HG02840 (cell line): ENCODE data around the gene PLSCR3.
"Not testable (repeated sequence)": the region's sequence is repeated elsewhere in the genome, so short reads cannot be mapped to it uniquely, and the experiment has no call there.

ENCODE experiments used
- ATAC-seq: cut with Tn5 transposase; IDR thresholded peaks from one replicate; pipeline ENCODE4 v1.9.1; 2021; ENCODE audit warnings: mild to moderate bottlenecking, moderate library complexity, moderate number of reproducible peaks; ENCODE audit not compliant: unreplicated experiment, low FRiP score

Gene PLSCR3

DNA sequence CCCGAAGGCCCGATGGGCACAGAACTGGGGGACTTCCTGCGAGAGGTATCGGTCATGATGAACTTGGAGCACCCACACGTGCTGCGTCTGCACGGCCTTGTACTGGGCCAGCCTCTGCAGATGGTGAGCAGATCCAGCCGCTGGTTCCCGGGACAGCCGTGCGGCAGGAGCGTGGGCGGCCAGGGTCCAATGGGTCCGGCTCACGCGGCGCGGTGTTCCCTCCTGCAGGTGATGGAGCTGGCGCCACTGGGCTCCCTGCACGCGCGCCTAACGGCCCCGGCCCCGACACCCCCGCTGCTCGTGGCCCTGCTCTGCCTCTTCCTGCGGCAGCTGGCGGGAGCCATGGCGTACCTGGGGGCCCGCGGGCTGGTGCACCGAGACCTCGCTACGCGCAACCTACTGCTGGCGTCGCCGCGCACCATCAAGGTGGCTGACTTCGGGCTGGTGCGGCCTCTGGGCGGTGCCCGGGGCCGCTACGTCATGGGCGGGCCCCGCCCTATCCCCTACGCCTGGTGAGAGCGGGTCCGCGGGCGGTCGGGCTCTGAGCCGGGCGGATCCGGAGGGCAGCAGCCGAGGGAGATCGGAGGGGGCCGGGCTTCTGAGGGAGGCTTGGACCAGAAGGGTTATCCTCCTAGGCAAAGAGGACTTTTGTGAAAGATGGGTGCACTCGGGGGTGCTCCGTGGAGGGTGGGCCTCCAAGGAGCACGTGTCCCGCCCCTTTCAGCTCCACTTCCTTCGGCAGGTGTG is 10.4 kb downstream of the PLSCR3 start:
- no peak for ATAC-seq

DNA sequence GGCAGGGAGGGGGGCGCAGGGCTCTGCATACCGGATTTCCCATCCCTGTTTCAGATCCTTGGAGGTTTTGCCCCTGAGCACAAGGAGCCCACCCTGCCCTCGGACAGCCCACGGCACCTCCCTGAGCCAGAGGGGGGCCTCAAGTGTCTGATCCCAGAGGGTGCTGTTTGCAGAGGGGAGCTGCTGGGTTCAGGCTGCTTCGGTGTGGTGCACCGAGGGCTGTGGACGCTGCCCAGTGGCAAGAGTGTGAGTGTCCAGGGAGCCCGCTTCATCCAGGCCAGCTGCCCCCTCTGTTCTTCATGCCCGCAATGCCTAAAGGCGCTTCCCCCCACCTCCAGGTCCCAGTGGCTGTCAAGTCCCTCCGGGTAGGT is 11.0 kb downstream of the PLSCR3 start:
- no peak for ATAC-seq

DNA sequence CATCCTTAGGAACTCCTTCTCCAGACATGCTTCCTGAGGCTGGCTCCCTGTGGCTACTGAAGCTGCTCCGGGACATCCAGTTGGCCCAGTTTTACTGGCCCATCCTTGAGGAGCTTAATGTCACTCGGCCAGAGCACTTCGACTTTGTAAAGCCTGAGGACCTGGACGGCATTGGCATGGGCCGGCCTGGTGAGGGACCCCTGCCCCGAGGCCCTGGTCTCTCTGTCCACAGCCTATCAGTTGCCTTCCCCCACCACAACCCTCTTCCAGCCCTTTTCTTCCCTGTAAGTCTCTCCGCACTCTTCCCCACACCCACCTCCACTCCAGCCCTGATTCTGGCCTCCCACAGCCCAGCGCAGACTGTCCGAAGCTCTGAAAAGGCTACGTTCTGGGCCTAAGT is 11.4 kb downstream of the PLSCR3 start:
- ATAC-seq: no peak

DNA sequence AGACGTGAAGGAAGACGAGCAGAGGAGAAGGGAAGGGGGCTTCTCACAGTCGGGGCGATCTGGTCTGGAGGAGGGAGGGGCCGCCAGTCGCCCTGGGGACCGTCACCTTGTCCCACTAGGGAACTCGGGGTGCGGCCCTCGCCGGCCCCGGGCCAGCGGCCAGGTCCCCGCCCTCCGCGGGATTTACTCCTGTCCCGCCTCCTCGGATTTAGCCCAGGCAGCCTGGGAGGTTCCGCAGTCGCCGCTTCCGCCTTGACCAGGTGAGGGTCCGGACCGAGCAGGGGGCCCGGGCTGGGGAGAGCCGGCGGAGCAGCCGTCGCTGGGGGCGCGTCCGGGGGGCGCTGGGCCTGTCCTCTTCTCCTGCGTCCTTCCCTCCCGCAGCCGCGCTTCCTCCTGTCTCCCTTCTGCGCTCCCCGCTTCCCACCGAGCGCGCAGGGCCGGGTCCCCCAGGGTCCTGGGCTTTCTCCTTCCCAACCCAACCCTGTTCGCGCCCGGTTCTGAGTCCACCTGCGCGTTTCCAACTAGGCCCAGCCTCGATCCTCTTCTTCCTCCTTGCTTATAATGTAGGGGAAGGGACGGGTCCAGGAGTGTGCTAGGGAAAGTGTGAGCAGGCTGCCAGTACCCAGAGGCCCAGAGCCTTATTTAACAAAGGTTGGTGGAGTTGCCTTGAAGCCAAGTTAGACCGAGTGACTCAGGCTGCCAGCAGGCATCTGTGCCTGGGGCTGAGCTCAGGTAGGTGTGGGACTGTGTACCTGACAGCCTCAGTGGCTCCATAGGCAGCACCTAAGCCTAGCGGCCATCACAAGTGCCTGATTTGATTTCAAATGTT is 13.3 kb downstream of the PLSCR3 start, which contains the start of gene TNK1:
Gene TNK1, plus strand, starts transcription at position 235 of the 829 bp plus-strand sequence. CDS start 1,838 bp downstream, outside the sequence.
- ATAC-seq: no peak

DNA sequence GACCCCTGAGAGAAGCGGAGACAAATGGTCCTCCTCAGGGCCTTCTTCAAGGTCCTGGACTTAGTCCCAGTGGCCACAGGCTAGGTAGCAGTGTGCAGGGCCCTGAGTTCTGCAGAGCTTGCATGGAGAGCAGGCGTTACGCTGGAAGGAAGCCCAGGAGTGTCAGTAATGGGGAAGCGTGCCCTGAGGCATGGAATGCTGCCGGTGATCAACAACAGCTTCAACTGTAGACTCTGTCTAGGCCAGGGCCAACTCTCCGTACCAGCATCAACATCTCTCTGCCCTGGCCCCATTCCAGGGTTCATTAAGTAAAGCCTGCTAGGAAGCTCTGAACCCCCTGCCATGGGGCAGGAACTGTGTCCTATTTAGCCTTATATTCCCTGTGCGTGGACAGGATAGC is 14.0 kb downstream of the PLSCR3 start:
- no peak for ATAC-seq

DNA sequence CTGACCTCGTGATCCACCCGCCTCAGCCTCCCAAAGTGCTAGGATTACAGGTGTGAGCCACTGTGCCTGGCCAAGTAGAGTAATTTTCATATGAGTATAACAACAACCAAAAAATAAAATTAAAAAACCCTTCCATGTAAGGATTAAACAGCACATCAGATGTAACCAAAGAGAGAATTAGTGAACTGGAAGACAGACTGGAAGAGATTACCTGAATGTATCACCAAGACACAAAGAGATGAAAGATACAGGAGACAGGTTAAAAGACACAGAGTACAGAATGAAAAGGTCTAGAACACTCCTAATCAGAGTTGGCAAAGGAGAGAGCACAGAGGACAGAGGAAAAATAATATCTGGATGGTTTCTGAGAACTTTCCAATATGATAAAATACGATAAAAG is 15.2 kb downstream of the PLSCR3 start:
- ATAC-seq: no peak

DNA sequence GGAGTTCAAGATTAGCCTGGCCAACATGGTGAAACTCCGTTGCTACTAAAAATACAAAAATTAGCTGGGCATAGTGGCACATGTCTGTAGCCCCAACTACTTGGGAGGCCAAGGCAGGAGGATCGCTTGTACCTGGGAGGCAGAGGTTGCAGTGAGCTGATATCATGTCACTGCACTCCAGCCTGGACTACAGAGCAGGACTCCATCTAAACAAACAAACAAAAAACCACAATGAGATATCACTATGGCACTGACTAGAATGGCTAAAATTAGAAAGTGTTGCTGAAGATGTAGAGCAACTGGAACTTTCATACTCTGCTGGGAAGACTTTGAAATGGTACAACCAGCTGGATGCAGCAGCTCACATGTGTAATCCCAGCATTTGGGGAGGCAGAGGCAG is 20.0 kb downstream of the PLSCR3 start:
- no peak for ATAC-seq

DNA sequence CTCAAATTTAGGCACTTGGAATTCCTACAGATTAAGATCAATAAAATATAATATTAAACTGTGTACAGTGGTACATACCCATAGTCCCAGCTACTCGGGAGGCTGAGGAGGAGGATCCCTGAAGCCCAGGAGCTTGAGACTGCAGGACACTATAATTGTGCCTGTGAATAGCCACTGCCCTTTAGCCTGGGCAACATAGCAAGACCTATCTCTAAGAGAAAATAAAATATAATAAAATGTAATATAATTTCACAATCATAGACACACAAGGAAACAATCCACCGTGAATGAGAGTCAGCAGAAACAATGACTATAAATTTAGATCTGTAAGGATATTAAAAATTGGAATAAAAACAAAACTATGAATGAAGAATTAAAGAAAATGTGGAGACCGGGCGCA is 23.5 kb downstream of the PLSCR3 start:
- no peak for ATAC-seq

DNA sequence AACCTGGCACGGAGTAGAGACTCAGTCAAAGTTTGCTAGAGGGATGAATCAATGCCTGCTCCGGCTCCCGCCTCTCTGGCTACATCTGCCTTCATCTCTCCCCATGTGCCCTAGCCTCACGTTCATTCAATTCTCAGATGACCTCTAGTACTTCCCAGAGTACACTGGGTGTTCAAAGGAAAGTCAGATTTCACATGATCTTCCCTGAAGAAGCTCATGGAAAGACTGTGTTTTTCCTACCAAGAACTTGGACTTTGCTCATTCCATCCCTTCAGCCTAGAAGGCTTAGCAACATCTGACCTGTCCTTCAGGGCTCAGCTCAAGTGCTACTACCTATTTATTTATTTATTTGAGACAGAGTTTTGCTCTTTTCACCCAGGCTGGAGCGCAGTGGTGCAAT is 24.5 kb downstream of the PLSCR3 start:
- no peak for ATAC-seq

DNA sequence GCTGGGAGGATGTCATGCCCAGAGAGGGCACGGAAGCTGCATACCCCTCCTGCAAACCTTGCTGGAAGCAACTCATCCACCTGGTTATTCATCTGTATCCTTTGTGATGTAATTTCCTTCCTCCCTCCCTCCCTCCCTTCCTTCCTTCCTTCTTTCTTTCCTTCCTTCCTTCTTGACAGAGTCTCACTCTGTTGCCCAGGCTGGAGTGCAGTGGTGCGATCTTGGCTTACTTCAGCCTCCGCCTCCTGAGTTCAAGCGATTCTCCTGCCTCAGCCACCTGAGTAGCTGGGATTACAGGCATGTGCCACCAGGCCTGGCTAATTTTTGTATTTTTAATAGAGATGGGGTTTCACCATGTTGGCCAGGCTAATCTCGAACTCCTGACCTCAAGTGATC is 25.7 kb downstream of the PLSCR3 start:
- ATAC-seq: not testable (repeated sequence)

DNA sequence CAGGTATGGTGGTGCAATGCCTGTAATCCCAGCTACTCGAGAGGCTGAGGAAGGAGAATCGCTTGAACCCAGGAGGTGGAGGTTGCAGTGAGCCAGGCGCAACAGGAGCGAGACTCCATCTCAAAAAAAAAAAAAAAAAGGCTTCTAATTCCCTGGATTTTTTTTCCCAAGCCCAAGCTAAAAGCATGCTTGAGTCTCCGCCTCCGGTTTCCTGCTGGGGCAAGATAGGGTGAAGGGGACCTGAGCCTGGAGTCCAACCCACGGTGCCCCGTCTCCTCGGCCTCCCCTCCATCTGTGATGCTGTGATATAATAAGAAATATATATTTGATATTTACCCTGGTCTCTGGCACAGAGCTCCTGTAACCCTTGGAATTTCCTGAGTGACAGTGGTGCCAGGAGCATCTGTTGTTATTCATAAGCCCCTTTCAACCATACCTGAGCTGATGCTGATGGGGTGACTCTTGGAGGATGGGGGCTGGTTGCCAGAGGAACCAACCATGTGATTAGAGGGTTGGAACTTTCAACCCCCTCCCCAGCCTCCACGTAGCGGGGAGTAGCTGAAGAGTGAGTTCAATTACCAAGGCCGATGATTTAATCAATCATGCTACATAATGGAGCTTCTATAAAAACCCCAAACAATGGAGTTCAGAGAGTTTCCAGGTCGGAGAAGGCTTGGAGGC is 26.3 kb downstream of the PLSCR3 start:
- no peak for ATAC-seq

DNA sequence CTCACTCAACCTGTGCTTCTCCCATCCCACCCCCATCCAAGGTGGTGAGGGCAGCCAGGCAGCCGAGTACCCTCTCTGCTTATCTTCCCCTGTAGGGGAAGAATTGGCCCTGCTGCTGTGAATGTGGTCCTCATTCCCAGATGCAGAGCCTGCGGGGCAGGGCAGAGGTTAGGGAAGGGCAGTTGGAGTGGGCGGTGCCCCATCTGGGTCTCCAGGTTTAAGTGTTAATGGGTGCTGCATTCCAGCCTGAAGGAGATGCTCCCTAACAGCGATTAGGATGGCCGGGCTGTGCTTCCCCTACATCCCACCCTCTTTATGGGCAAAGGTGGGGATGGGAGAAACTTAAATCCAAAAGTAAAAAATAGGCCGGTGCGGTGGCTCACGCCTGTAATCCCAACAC is 27.2 kb downstream of the PLSCR3 start:
- no peak for ATAC-seq

DNA sequence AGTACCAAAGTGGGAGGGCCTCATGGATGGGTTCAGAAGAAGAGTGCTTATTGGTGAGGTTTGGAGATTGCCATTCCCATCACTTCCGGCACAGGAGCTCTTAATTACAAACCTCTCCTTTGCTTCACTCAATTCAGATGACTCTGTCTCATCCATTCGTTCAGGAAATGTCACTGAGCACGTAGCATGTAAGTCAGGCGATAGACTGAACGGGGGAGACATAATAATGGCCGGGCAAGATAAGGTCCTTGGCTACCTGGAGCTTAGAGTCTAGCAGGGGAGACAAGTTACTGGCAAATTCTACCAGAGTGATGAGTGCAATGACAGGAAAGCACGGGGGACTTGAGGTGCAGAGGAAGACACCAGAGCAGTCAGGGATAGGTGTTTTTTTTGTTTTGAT is 28.4 kb downstream of the PLSCR3 start:
- not testable (repeated sequence) for ATAC-seq

DNA sequence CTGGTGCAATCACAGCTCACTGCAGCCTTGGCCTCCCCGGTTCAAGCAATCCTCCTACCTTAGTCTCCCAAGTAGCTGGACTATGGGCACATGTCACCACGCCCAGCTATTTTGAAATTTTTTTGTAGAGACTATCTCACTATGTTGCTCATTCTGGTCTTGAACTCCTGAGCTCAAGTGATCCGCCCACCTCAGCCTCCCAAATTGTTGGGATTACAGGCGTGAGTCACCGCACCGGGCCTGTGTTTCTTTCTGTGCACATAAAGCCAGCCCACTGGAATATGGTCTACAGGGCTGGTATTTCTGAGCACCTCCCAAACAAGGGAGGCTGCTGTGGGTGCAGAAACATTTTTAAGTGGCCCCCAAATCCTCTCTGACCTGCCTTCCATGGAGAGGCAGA is 31.0 kb downstream of the PLSCR3 start:
- no peak for ATAC-seq

DNA sequence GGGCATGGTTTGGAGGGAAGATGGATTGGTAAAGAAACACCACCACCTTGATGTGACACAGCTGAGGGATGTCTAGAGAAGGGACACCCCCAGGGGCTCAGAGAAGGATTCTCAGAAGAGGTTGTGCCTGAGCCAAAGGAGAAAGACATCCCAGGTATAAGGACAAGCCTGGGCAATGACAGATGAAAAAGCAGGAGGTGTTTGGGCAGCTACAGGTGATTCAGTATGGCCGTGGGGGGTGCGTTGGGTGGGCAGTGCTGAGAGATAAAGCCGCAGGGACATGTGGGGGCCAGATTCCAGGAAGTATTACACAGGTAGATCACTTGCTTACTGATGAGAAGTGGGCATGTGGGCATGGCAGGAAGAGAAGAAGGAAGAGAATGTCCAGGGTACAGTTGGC is 32.4 kb downstream of the PLSCR3 start:
- no peak for ATAC-seq

DNA sequence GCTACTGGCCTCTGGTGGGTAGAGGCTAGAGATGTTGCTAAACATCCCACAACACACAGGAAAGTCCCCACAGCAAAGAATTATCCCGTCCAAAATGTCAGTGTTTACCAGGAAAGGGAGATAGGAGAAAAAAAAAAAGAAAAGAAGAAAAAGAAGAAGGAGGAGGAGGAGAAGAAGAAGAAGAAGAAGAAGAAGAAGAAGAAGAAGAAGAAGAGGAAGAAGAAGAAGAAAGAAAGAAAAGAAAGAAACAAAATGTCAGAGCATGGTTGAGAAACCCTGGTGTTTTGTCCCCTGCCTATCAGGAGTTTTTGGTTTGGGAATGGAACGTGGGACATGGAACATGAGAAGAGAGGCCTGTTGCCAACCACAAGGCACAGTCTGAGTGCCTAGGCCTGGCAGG is 36.9 kb downstream of the PLSCR3 start:
- no peak for ATAC-seq

DNA sequence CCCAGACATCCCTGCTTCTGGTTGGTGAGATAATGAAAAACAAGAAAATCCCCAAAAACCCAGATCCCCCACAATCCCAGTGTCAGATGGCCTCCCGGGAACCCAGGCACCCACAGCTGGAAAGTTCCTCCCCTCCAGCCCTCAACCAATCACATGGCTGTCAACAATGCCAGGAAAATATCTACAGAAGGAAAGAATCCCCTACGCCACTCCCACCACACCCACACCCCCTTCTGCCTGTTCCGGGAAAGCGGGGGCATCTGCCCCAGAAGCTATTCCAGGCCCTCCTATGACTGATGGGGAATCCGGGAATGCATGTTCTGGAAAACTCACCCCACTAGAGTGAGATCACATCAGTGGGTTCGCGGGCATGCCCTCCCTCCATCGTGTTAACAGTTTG is 37.6 kb downstream of the PLSCR3 start:
- no peak for ATAC-seq

DNA sequence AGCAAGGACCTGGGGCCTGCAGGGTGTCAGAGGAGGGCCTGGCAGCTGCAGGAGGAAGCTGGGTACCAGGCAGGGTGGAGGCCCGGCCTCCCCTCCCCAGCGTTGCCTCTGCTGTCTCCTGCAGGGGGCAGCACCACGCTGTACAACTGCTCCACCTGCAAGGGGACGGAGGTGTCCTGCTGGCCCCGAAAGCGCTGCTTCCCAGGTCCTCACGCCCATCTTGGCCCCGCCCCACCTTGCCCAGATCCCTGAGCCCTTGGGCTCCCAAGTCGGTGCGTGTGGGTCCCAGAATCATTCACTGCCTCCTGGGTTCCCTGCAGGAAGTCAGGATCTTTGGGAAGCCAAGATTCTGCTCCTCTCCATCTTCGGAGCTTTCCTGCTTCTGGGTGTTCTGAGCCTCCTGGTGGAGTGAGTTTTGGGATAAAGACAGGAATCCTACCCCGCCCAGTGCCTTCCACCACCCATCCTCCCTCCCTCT is 38.2 kb downstream of the PLSCR3 start:
- ATAC-seq: no peak

DNA sequence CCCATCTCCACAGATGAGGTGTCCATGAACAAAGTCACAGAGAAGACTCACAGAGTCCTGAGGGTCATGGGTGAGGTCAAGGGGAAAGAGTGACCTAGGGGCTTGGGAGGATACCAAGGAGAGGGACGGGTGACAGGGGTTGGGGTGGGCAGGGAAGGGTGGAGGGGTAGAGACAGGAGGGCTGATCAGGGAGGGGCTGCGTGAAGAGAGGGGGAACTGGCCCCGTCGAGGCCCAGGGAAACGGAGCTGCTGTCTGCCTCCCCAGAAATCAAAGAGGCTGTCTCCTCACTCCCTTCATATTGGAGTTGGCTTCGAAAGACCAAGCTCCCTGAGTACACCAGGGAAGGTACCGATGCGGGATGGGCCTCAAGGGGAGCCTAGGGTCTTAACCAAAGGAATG is 38.8 kb downstream of the PLSCR3 start:
- no peak for ATAC-seq

DNA sequence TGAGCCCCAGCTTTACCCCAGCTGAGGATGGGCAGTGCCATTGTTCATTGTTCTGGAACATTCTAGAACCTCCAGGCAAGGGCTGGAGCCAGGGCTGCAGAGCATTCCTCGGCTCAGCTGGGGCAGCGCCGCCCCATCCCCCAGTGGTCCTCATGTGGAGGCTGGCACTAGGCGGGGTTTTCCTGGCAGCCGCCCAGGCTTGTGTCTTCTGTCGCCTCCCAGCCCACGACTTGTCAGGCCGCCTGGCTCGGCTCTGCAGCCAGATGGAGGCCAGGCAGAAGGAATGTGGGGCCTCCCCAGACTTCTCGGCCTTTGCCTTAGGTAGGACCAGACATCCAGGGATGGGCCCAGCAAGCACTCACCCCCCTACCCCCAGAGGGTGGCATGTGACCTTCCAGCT is 39.3 kb downstream of the PLSCR3 start, which contains the start of gene TMEM95:
Gene TMEM95, plus strand, starts transcription at position 104 of the 400 bp plus-strand sequence. Its CDS starts 49 bp downstream, at position 153.
- no peak for ATAC-seq

DNA sequence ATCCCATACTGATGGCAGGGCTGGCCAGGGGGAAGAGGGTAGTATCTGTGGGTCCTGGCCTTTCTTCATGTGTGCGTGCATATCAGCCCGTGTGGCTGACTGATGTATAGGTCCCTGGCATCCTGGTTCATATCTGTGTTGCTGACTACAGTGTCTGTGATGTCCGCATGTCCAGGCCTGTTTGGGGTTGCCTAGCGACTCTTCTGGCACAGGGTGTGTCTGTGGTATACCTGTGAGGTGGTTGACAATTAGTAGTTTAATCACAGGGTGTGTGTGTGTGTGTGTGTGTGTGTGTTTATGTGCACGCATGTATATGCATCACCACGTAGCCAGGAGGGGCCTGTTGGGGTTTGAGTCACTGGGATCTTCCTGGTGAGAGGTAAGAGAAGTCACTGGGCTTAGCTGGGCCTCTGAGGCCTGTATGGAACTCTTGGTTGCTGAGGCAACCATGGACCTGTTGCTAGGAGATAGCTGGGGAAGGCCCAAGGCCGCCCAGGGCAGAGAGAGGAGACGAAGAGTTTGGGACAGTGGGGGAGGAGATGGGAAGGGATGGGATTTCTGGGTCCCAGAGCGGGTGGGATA is 40.0 kb downstream of the PLSCR3 start:
- no peak for ATAC-seq
